Adrenal gland (tissue), 5 donors: ENCODE results near the gene KIF25.

Source experiments
- POLR2A ChIP-seq, 2 donors: fragments of 450-650 bp; IDR thresholded peaks; one replicate each; pipeline ENCODE4 v1.6.1; 2017; ENCODE audit warnings: antibody characterized with exemption in 2 of 2, mild to moderate bottlenecking in 2 of 2, moderate library complexity in 1 of 2
- TF ChIP-seq, protein P1 (sequence below), 6 experiments: fragments of 450-650 bp in 4 of 6; fragments of 200-600 bp in 2 of 6; sonication (generic) in 1 of 6; IDR thresholded peaks; 1 replicate in 5 of 6; 2 replicates in 1 of 6; pipeline versions ENCODE4 v1.5.1 to v1.8.0; 2016 to 2021; ENCODE audit warnings: antibody characterized with exemption in 6 of 6, mild to moderate bottlenecking in 2 of 6, moderate library complexity in 1 of 6
- donor health status: DM: no; HTN: no; CAD: no.

DNA sequence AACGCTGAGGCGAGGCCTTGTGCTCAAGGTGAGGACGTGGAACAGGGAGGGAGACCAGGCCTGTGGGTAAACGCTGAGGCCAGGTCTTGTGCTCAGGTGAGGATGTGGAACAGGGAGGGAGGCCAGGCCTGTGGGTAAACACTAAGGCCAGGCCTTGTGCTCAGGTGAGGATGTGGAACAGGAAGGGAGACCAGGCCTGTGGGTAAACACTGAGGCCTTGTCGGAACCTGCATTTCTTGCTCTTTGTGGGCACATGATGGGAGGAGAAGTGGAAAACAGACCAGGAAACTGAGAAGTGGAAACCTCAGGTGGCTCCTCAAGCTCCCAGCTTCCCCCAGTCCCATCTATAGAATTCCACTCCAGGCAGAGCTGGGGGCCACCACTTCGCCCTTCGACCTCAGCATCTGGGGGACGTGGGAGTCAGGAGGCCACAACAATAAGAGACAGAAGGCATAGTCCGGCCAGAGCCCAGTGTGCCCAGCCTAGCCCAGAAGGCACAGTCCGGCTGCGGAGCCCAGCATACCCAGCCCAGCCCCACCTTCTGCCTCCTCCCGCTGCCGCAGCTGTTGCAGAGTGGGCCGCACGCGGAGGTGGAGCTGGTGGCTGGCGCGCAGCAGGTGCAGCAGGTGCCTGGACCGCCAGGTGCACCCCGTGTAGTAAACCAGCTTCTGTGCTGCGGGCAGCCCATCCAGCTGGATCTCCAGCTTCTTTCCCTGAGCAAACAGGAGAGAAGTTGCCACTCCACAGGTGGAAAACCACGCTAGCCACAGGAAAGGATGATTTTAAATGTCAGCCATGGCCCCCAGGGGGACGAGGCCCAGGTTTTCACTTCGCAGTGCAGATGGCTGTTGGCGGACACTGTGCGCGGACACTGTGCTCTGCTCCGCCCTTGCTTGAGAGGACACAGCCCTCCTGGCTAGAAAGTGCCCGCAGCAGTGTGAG, 64.1 kb downstream of the KIF25 start:
- TF ChIP-seq, protein P1, sequence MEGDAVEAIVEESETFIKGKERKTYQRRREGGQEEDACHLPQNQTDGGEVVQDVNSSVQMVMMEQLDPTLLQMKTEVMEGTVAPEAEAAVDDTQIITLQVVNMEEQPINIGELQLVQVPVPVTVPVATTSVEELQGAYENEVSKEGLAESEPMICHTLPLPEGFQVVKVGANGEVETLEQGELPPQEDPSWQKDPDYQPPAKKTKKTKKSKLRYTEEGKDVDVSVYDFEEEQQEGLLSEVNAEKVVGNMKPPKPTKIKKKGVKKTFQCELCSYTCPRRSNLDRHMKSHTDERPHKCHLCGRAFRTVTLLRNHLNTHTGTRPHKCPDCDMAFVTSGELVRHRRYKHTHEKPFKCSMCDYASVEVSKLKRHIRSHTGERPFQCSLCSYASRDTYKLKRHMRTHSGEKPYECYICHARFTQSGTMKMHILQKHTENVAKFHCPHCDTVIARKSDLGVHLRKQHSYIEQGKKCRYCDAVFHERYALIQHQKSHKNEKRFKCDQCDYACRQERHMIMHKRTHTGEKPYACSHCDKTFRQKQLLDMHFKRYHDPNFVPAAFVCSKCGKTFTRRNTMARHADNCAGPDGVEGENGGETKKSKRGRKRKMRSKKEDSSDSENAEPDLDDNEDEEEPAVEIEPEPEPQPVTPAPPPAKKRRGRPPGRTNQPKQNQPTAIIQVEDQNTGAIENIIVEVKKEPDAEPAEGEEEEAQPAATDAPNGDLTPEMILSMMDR (IDR thresholded peaks at IDR 0.05) = no peak
- TF ChIP-seq POLR2A (IDR thresholded peaks at IDR 0.05) = no peak
